ENCODE data around the gene CD22. TPM values are rescaled to one million over a fixed set of nuclear protein-coding genes. Genes with fewer than 3 reads are reported as not detected.
"Not testable (repeated sequence)": the region's sequence is repeated elsewhere in the genome, so short reads cannot be mapped to it uniquely, and the experiment has no call there.

Gene CD22
- total RNA-seq, 1 experiment from 2014 or later = 0.28 TPM

- not testable (repeated sequence) for DNase-seq (ENCODE audit: low spot score)
Measured at GRCh38 chr19:35358834-35359233, 29.8 kb downstream of the CD22 start.

GRCh38 chr19:35359395-35359794, 30.4 kb downstream of the CD22 start:
- DNase-seq (ENCODE audit: low spot score) = not testable (repeated sequence)

- not testable (repeated sequence) for DNase-seq (ENCODE audit: low spot score)
Measured at GRCh38 chr19:35360081-35360480, 31.1 kb downstream of the CD22 start.

GRCh38 chr19:35360880-35361420, 32.0 kb downstream of the CD22 start:
- DNase-seq (ENCODE audit: low spot score) = no peak

- DNase-seq (ENCODE audit: low spot score) = no peak
Measured at GRCh38 chr19:35362261-35363000, 33.4 kb downstream of the CD22 start.

GRCh38 chr19:35363001-35363590, 34.1 kb downstream of the CD22 start:
- DNase-seq (ENCODE audit: low spot score) = no peak

GRCh38 chr19:35363711-35364425, 34.9 kb downstream of the CD22 start:
- DNase-seq (ENCODE audit: low spot score) = no peak

GRCh38 chr19:35365303-35365702, 36.3 kb downstream of the CD22 start:
- no peak for DNase-seq (ENCODE audit: low spot score)

- DNase-seq (ENCODE audit: low spot score) = no peak
Measured at GRCh38 chr19:35368378-35368777, 39.4 kb downstream of the CD22 start.

GRCh38 chr19:35369522-35369921, 40.5 kb downstream of the CD22 start:
- DNase-seq (ENCODE audit: low spot score) = no peak

- no peak for DNase-seq (ENCODE audit: low spot score)
Measured at GRCh38 chr19:35370722-35371121, 41.7 kb downstream of the CD22 start, which contains the start of gene GPR42. Gene GPR42 (plus strand): TSS chr19:35371068. CDS start chr19:35371360, 292 bp downstream.

- DNase-seq (ENCODE audit: low spot score) = no peak
Measured at GRCh38 chr19:35373492-35373891, 44.5 kb downstream of the CD22 start.

- DNase-seq (ENCODE audit: low spot score) = not testable (repeated sequence)
Measured at GRCh38 chr19:35374031-35374430, 45.0 kb downstream of the CD22 start.

GRCh38 chr19:35375505-35376307, 46.7 kb downstream of the CD22 start:
- no peak for DNase-seq (ENCODE audit: low spot score)

- no peak for DNase-seq (ENCODE audit: low spot score)
Measured at GRCh38 chr19:35377656-35378055, 48.7 kb downstream of the CD22 start.

GRCh38 chr19:35378356-35378755, 49.4 kb downstream of the CD22 start:
- DNase-seq (ENCODE audit: low spot score) = no peak

GRCh38 chr19:35379545-35379944, 50.6 kb downstream of the CD22 start:
- not testable (repeated sequence) for DNase-seq (ENCODE audit: low spot score)

GRCh38 chr19:35379992-35380391, 51.0 kb downstream of the CD22 start:
- no peak for DNase-seq (ENCODE audit: low spot score)

GRCh38 chr19:35380450-35381124, 51.6 kb downstream of the CD22 start:
- DNase-seq (ENCODE audit: low spot score) = no peak

GRCh38 chr19:35381318-35381717, 52.3 kb downstream of the CD22 start:
- DNase-seq (ENCODE audit: low spot score) = no peak

- no peak for DNase-seq (ENCODE audit: low spot score)
Measured at GRCh38 chr19:35381926-35382325, 52.9 kb downstream of the CD22 start.
